K562 (cell line): ENCODE measurements around the gene ADARB2. TPM values are rescaled to one million over a fixed set of nuclear protein-coding genes. Genes with fewer than 3 reads are reported as not detected.
A peak's percentile ranks its signal among the peaks of the same experiment; 100 is the strongest.

Experiments used
- ATAC-seq: fragments of 200-7000 bp; cut with Tn5 transposase; 3 replicates; pipeline ENCODE4 v1.9.1; 2020; ENCODE audit warnings: moderate library complexity
- BruUV-seq: library from RNA; stranded (reverse); fragments of 400-500 nt; replicated peaks from 2 replicates; lab custom pipeline; 2021; lab: Mats Ljungman, UMichigan
- CTCF ChIA-PET: fragments of 300-600 bp; formaldehyde crosslinking; extraction: SDS; loops from one replicate; lab custom pipeline; 2021; ENCODE audit warnings: low intra/inter-chr PET ratio; lab: Yijun Ruan, JAX
- POLR2A ChIA-PET: fragments of 300-600, 350-650 bp; sonication (Branson Sonifier 250); formaldehyde crosslinking; extraction: SDS; loops from one replicate; lab custom pipeline; 2021; ENCODE audit warnings: antibody characterized with exemption, inconsistent platforms; lab: Yijun Ruan, JAX
- DNase-seq, 4 experiments: peaks; one replicate each; pipeline versions ENCODE4 v3.0.0 to v3.0.0-alpha.2; 2011 to 2018; ENCODE audit warnings: low spot score in 3 of 4, mixed read lengths in 3 of 4; ENCODE audit errors: extremely low read depth in 1 of 4
- FAIRE-seq: peaks from 2 replicates; lab custom pipeline; 2011; peaks lifted over from hg19 to GRCh38; lab: Jason Lieb, UNC
- H2AFZ ChIP-seq: 2 replicates; pipeline ENCODE4 v1.6.0; 2011; ENCODE audit warnings: low read depth, low read length, control low read depth, inconsistent platforms
- H3K27ac ChIP-seq: fragments of 200-600 bp; 3 replicates; pipeline ENCODE4 v1.8.0; 2011; ENCODE audit warnings: low read depth, mild to moderate bottlenecking, control low read depth, inconsistent platforms, low read length, moderate library complexity, mixed read lengths; ENCODE audit errors: extremely low read depth
- H3K27me3 ChIP-seq, 2 experiments: fragments of 300-600 bp in 1 of 2; 2 replicates in 1 of 2; 3 replicates in 1 of 2; pipeline versions ENCODE4 v1.6.0 to v1.8.0; 2011; ENCODE audit warnings: inconsistent platforms in 2 of 2, low read length in 2 of 2, mild to moderate bottlenecking in 1 of 2, mixed read lengths in 1 of 2, moderate library complexity in 1 of 2; ENCODE audit not compliant: control insufficient read depth in 2 of 2, insufficient read depth in 2 of 2
- H3K36me3 ChIP-seq: fragments of 300-600 bp; 3 replicates; pipeline ENCODE4 v1.8.0; 2011; ENCODE audit warnings: mild to moderate bottlenecking, low read length, inconsistent platforms; ENCODE audit not compliant: control insufficient read depth, insufficient read depth
- H3K4me1 ChIP-seq, 2 experiments: fragments of 200-600 bp in 1 of 2; replicated peaks in 1 of 2; 2 replicates in 1 of 2; 3 replicates in 1 of 2; pipeline versions ENCODE4 v1.5.1 to v1.8.0; 2011; ENCODE audit warnings: inconsistent platforms in 2 of 2, low read length in 2 of 2, mild to moderate bottlenecking in 1 of 2, mixed read lengths in 1 of 2, moderate library complexity in 1 of 2; ENCODE audit not compliant: control insufficient read depth in 2 of 2, insufficient read depth in 2 of 2
- H3K4me2 ChIP-seq: 2 replicates; pipeline ENCODE4 v1.6.1; 2011; ENCODE audit warnings: low read length, control low read depth, inconsistent platforms, mixed read lengths; ENCODE audit not compliant: insufficient read depth
- H3K4me3 ChIP-seq: fragments of 200-600 bp; sonication (generic), shearing (Covaris generic); 2 replicates; pipeline ENCODE4 v1.5.1; 2016; ENCODE audit warnings: control low read depth, inconsistent platforms
- H3K79me2 ChIP-seq: fragments of 200-600 bp; 3 replicates; pipeline ENCODE4 v1.8.0; 2011; ENCODE audit warnings: low read length, inconsistent platforms; ENCODE audit not compliant: control insufficient read depth, insufficient read depth
- H3K9ac ChIP-seq, 2 experiments: 2 replicates each; pipeline versions ENCODE4 v1.6.0 to v1.6.1; 2011; ENCODE audit warnings: low read depth in 2 of 2, low read length in 2 of 2, control low read depth in 1 of 2, inconsistent platforms in 1 of 2, mild to moderate bottlenecking in 1 of 2, mixed read lengths in 1 of 2; ENCODE audit not compliant: insufficient read depth in 1 of 2
- H3K9me1 ChIP-seq: one replicate; pipeline ENCODE4 v1.6.0; 2011; ENCODE audit warnings: inconsistent platforms, mild to moderate bottlenecking, low read length, moderate library complexity; ENCODE audit not compliant: control insufficient read depth, insufficient read depth
- H3K9me3 ChIP-seq: replicated peaks from 2 replicates; pipeline ENCODE4 v1.5.1; 2011; ENCODE audit warnings: low read depth, low read length, inconsistent platforms; ENCODE audit not compliant: control insufficient read depth, insufficient read depth
- H4K20me1 ChIP-seq: replicated peaks from 2 replicates; pipeline ENCODE4 v1.6.1; 2011; ENCODE audit warnings: low read length, inconsistent platforms, mixed read lengths; ENCODE audit not compliant: control insufficient read depth, insufficient read depth
- ATF3 ChIP-seq, 2 experiments: fragments of 450-650 bp in 1 of 2; sonication (generic) in 1 of 2; formaldehyde crosslinking in 1 of 2; IDR thresholded peaks in 1 of 2; conservative IDR thresholded peaks in 1 of 2; 2 replicates each; pipeline versions ENCODE4 v1.6.1 to v1.8.1; 2016 to 2023; ENCODE audit warnings: mild to moderate bottlenecking in 2 of 2, moderate library complexity in 2 of 2, inconsistent platforms in 1 of 2, missing genetic modification reagents in 1 of 2
- C11orf30 ChIP-seq: fragments of 450-650 bp; IDR thresholded peaks from 2 replicates; pipeline ENCODE4 v1.6.1; 2016; ENCODE audit warnings: low read depth, mild to moderate bottlenecking
- KLF16 ChIP-seq: IDR thresholded peaks from 2 replicates; pipeline ENCODE4 v1.6.1; 2016; ENCODE audit warnings: antibody characterized with exemption
- MBD2 ChIP-seq: sonication (generic); IDR thresholded peaks from 2 replicates; pipeline ENCODE4 v1.6.1; 2016; ENCODE audit warnings: low read depth, borderline replicate concordance
- MCM2 ChIP-seq: fragments of 450-650 bp; IDR thresholded peaks from 2 replicates; pipeline ENCODE4 v1.6.1; 2017; ENCODE audit warnings: low read depth, mild to moderate bottlenecking
- PHF21A ChIP-seq: fragments of 450-650 bp; IDR thresholded peaks from 2 replicates; pipeline ENCODE4 v1.6.1; 2017; ENCODE audit warnings: low read depth, borderline replicate concordance
- RBM34 ChIP-seq: fragments of 200-400 bp; formaldehyde crosslinking; IDR thresholded peaks from 2 replicates; pipeline ENCODE4 v1.6.1; 2018; ENCODE audit warnings: low read length, borderline replicate concordance; ENCODE audit not compliant: insufficient read depth
- SRSF1 ChIP-seq: fragments of 200-400 bp; formaldehyde crosslinking; IDR thresholded peaks from 2 replicates; pipeline ENCODE4 v1.6.1; 2017; ENCODE audit warnings: mild to moderate bottlenecking, low read depth, low read length, moderate library complexity
- ZBTB33 ChIP-seq: sonication (generic); formaldehyde crosslinking; IDR thresholded peaks from 2 replicates; pipeline ENCODE4 v1.8.1; 2023; ENCODE audit warnings: mild to moderate bottlenecking, missing genetic modification reagents
- ZBTB8A ChIP-seq: fragments of 450-650 bp; IDR thresholded peaks from 2 replicates; pipeline ENCODE4 v1.6.1; 2018; ENCODE audit warnings: mild to moderate bottlenecking, moderate library complexity; ENCODE audit not compliant: partially characterized antibody
- ZNF316 ChIP-seq: fragments of 450-650 bp; IDR thresholded peaks from 2 replicates; pipeline ENCODE4 v1.6.1; 2016
- ZNF668 ChIP-seq: fragments of 250-450 bp; sonication (Bioruptor Pico); IDR thresholded peaks from 2 replicates; pipeline ENCODE4 v1.8.0; 2022; ENCODE audit warnings: mild to moderate bottlenecking, inconsistent platforms
- WGBS: fragments of 100-300 bp; shearing (Covaris generic); methylation state at CpG from one replicate; pipeline ENCODE4 v1.1.6; 2016; ENCODE audit warnings: low coverage, mixed read lengths; ENCODE audit not compliant: insufficient coverage; ENCODE audit errors: missing lambda C conversion rate; 5-methylcytosine and 5-hydroxymethylcytosine counted together
- in situ Hi-C: fragments of 300-500 bp; cut with MboI; formaldehyde crosslinking; loops from 4 replicates; pipeline ENCODE4 v1.15.0; 2018; ENCODE audit warnings: inconsistent platforms, mixed read lengths
- intact Hi-C: fragments of 100-400 bp; cut with micrococcal nuclease; formaldehyde crosslinking; loops from 2 replicates; pipeline ENCODE4 v1.14.2; 2022
- polyA plus RNA-seq, 8 experiments: library from polyadenylated mRNA; depleted of rRNA in 4 of 8; stranded (reverse) in 5 of 8; unstranded in 3 of 8; fragments of >200 nt; fragmentation: Nextera tagmentation in 2 of 8; fragmentation: Illumina TruSeq in 1 of 8; extraction: Ambion mirVana in 2 of 8; extraction: Trizol in 1 of 8; gene quantifications; 2 replicates each; pipeline versions ENCODE4 v1.2.1 to v1.2.3, GENCODE V29; 2011 to 2014; ENCODE audit warnings: inconsistent platforms in 1 of 8, missing spikeins in 1 of 8
- total RNA-seq, 7 experiments: library from RNA; depleted of rRNA in 6 of 7; stranded (reverse); fragments of >200 nt in 6 of 7; fragmentation: Illumina TruSeq in 2 of 7; extraction: Trizol in 2 of 7; gene quantifications; 2 replicates each; pipeline versions ENCODE4 v1.2.1 to v1.2.3, GENCODE V29; 2011 to 2021; ENCODE audit warnings: low replicate concordance in 1 of 7
- TF ChIP-seq, protein P1 (sequence below): fragments of 250-450 bp; sonication (Bioruptor Pico); IDR thresholded peaks from 2 replicates; pipeline ENCODE4 v1.5.0; 2020; ENCODE audit warnings: mild to moderate bottlenecking

Gene ADARB2
- total and polyA plus RNA-seq, 9 of the 15 experiments (the other 6 are each of a cell fraction or from before 2014, with no cell fraction given): not detected

DNA sequence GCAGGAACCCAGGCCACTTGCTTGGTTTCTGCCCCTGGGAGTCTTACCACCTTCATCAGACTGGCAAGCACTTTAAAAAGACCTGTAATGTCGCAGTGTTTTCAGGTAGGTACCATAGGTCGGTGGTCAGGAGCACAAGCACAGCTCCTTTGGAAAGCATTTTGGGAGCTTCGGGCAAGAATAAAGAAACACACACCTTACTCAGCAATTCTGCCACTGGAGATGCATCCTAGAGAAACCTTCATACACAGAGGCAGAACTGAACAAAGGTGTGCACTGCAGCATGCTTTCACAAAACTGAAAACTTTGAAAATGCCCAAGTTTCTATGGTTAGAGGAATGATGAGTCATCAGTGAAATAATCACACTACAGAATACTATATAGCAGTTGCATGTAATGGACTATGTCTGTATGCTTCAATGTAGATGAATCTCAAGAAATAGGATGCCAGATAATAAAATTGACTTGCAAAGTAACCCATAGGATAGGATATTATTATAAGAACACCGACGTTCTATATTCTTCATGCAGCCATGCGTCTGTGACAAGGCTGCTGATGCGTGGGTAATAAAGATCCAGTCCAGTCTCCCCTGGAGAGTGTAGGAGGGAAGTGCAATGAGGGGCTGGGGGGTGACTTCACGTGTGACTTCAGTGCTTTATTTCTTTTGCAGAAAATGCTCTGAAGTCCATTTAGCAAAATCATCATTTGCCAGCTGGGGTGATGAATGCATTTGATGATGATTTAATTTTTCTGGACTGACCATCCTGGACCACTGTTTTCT, 371.6 kb downstream of the ADARB2 start:
- Histone ChIP-seq H3K9ac (no peak overlapping the region), H3K9me3 (no peaks in the 10 kb centered on the region), H2AFZ (no peak overlapping the region), H3K36me3 (no peaks in the 10 kb centered on the region), H3K27ac (no peak overlapping the region), H4K20me1 (0 out of 2 replicates have a peak, but pooled peaks cover 6% of the 10 kb centered on the region), H3K4me2 (no peak overlapping the region), H3K27me3 (peaks cover 13 to 71% of the 10 kb centered on the region in 2 experiments), H3K79me2 (no peaks in the 10 kb centered on the region), H3K4me1 (peaks cover 0 to 4% of the 10 kb centered on the region in 2 experiments; a peak in 1 of 5 replicates), H3K9me1 (no peaks in the 10 kb centered on the region), H3K4me3 (no peak overlapping the region)
- intact Hi-C loops: loop anchor here (5.0 kb wide), 1 partner anchor 253 kb away; no protein-coding TSS in a partner anchor
- BruUV-seq: no TSS peak
- WGBS: 2% methylated on average over 8 of the region's 8 CpGs
- ATAC-seq (no peak), DNase-seq (no peak), FAIRE-seq (no peak)
- CTCF ChIA-PET: no interaction called here
- TF ChIP-seq ZBTB33 (CRISPR knock-in tag) (no peak), KLF16 (no peak), C11orf30 (peak; percentile 25; the same call in 1 of the 2 replicates), MCM2 (no peak), ZNF316 (peak; percentile 55), RBM34 (no peak), ZBTB8A (no peak), SRSF1 (no peak), ATF3 (IDR thresholded peaks at IDR 0.05) (peak; percentile 43; the same call in 1 of the 2 replicates), ATF3 (CRISPR knock-in tag; conservative IDR thresholded peaks at IDR 0.05) (no peak), MBD2 (no peak), ZNF668 (no peak), PHF21A (no peak)
- TF ChIP-seq, protein P1, sequence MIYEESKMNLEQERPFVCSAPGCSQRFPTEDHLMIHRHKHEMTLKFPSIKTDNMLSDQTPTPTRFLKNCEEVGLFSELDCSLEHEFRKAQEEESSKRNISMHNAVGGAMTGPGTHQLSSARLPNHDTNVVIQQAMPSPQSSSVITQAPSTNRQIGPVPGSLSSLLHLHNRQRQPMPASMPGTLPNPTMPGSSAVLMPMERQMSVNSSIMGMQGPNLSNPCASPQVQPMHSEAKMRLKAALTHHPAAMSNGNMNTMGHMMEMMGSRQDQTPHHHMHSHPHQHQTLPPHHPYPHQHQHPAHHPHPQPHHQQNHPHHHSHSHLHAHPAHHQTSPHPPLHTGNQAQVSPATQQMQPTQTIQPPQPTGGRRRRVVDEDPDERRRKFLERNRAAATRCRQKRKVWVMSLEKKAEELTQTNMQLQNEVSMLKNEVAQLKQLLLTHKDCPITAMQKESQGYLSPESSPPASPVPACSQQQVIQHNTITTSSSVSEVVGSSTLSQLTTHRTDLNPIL: no peak
- in situ Hi-C loops: no loop called here
- POLR2A ChIA-PET: interaction anchor here (0.6 kb wide), 1 partner anchor 27 kb away, joined by 3 read pairs; no protein-coding TSS in a partner anchor
